ENCODE measurements around the gene STARD3. TPM values are rescaled to one million over a fixed set of nuclear protein-coding genes. Genes with fewer than 3 reads are reported as not detected.

The STARD3 gene
- total RNA-seq, 1 donor from 2014 or later = 51.2 TPM

- H3K4me3 ChIP-seq (ENCODE audit: insufficient read depth, low read depth, low read length) = no peak overlapping the region
- no peaks in the 10 kb centered on the region for H3K9me3 Mint-ChIP-seq (ENCODE audit: unreplicated experiment)
- H4K20me1 ChIP-seq (ENCODE audit: insufficient read depth, low read length) = no peaks in the 10 kb centered on the region
- peaks cover 7% of the 10 kb centered on the region for H3K4me1 ChIP-seq (ENCODE audit: insufficient read depth, low read length)
- FAIRE-seq = no peak
- no peaks in the 10 kb centered on the region for H3K4me1 Mint-ChIP-seq (ENCODE audit: low read depth, unreplicated experiment)
- DNase-seq (ENCODE audit: low read depth) = no peak
- no peak overlapping the region for H3K27ac Mint-ChIP-seq (ENCODE audit: unreplicated experiment)
- H3K4me2 ChIP-seq (ENCODE audit: low read length) = no peak overlapping the region
- no peaks in the 10 kb centered on the region for H3K36me3 ChIP-seq (ENCODE audit: insufficient read depth, low read length)
- H3K27me3 ChIP-seq (ENCODE audit: insufficient read depth, low read length) = peaks cover 43% of the 10 kb centered on the region
- H3K9ac ChIP-seq (ENCODE audit: low read length) = no peak overlapping the region
- H3K27ac ChIP-seq (ENCODE audit: low read depth, low read length) = no peak overlapping the region
- H3K36me3 Mint-ChIP-seq (ENCODE audit: low read depth, unreplicated experiment) = no peaks in the 10 kb centered on the region
- no peak for TF ChIP-seq EZH2 (IDR thresholded peaks at IDR 0.05; ENCODE audit: insufficient read depth, low read length)
- TF ChIP-seq CTCF (IDR thresholded peaks at IDR 0.05; ENCODE audit: insufficient read depth, low read depth, low read length) = no peak
- H3K4me3 Mint-ChIP-seq (ENCODE audit: unreplicated experiment) = no peak overlapping the region
- no peak overlapping the region for H2AFZ ChIP-seq (ENCODE audit: low read depth, low read length)
- H3K79me2 ChIP-seq (ENCODE audit: insufficient read depth, low read length) = no peaks in the 10 kb centered on the region
- H3K27me3 Mint-ChIP-seq (ENCODE audit: low read depth, unreplicated experiment) = peaks cover 83% of the 10 kb centered on the region
- no peaks in the 10 kb centered on the region for H3K9me3 ChIP-seq (ENCODE audit: insufficient read depth, low read depth, low read length)
Measured at GRCh38 chr17:39614545-39615157, 22.3 kb upstream of the STARD3 start.

DNA sequence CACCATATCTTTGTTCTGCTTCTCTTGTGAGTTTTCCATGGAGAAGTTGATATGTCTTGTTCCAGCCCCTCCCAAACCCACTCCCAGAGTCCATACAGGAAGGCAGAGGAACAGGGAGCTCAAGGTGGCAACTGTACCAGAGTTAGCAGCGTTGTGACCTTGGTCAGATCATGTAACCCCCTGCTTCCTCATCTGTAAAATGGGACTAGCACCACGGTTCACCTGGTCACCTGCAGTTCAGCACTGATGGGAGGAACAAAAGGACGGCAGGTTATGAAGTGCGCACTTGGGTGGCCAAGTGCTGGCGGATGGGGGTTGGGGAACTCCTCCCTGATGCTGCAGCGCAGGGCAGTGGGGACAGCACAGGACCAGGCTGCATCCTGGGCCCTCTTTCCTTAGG is 21.5 kb upstream of the STARD3 start:
- H3K36me3 ChIP-seq (ENCODE audit: insufficient read depth, low read length) = no peaks in the 10 kb centered on the region
- H3K27ac ChIP-seq (ENCODE audit: low read depth, low read length) = no peak overlapping the region
- H4K20me1 ChIP-seq (ENCODE audit: insufficient read depth, low read length) = no peaks in the 10 kb centered on the region
- no peak overlapping the region for H3K4me2 ChIP-seq (ENCODE audit: low read length)
- no peak for DNase-seq (ENCODE audit: low read depth)
- H3K27me3 ChIP-seq (ENCODE audit: insufficient read depth, low read length) = peaks cover 39% of the 10 kb centered on the region
- no peak for FAIRE-seq
- Mint-ChIP-seq H3K27me3 (ENCODE audit: low read depth, unreplicated experiment) (peaks cover 82% of the 10 kb centered on the region), H3K27ac (ENCODE audit: unreplicated experiment) (no peak overlapping the region), H3K36me3 (ENCODE audit: low read depth, unreplicated experiment) (no peaks in the 10 kb centered on the region), H3K4me1 (ENCODE audit: low read depth, unreplicated experiment) (no peaks in the 10 kb centered on the region), H3K4me3 (ENCODE audit: unreplicated experiment) (no peak overlapping the region), H3K9me3 (ENCODE audit: unreplicated experiment) (no peaks in the 10 kb centered on the region)
- H3K9me3 ChIP-seq (ENCODE audit: insufficient read depth, low read depth, low read length) = no peaks in the 10 kb centered on the region
- H2AFZ ChIP-seq (ENCODE audit: low read depth, low read length) = no peak overlapping the region
- H3K4me1 ChIP-seq (ENCODE audit: insufficient read depth, low read length) = peaks cover 7% of the 10 kb centered on the region
- H3K4me3 ChIP-seq (ENCODE audit: insufficient read depth, low read depth, low read length) = no peak overlapping the region
- no peaks in the 10 kb centered on the region for H3K79me2 ChIP-seq (ENCODE audit: insufficient read depth, low read length)
- no peak overlapping the region for H3K9ac ChIP-seq (ENCODE audit: low read length)
- TF ChIP-seq CTCF (IDR thresholded peaks at IDR 0.05; ENCODE audit: insufficient read depth, low read depth, low read length) (no peak), EZH2 (IDR thresholded peaks at IDR 0.05; ENCODE audit: insufficient read depth, low read length) (no peak)

DNA sequence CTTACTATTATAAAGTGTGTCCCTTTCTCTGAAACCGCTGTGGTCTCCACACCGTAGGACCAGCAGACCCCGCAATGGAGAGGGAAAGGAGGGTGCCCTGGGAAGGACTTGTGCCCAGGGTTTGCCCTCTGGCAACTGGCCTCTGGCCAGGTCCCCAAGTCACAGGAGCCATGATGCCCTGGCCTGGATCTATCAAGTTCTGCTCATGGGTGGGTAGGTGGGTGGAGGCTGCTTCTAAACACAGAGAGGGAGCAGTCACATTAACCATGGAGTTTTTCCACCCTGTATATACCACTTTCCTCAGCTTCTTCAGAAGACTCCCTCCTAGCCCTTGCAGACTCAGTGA is 19.9 kb upstream of the STARD3 start:
- no peaks in the 10 kb centered on the region for H3K36me3 ChIP-seq (ENCODE audit: insufficient read depth, low read length)
- Mint-ChIP-seq H3K9me3 (ENCODE audit: unreplicated experiment) (no peaks in the 10 kb centered on the region), H3K4me3 (ENCODE audit: unreplicated experiment) (peak overlapping the region; percentile 71), H3K36me3 (ENCODE audit: low read depth, unreplicated experiment) (no peaks in the 10 kb centered on the region), H3K4me1 (ENCODE audit: low read depth, unreplicated experiment) (no peaks in the 10 kb centered on the region), H3K27ac (ENCODE audit: unreplicated experiment) (peak overlapping the region; percentile 41), H3K27me3 (ENCODE audit: low read depth, unreplicated experiment) (peaks cover 82% of the 10 kb centered on the region)
- peak overlapping the region; percentile 90 for H3K4me2 ChIP-seq (ENCODE audit: low read length)
- H3K79me2 ChIP-seq (ENCODE audit: insufficient read depth, low read length) = no peaks in the 10 kb centered on the region
- no peak for FAIRE-seq
- no peak overlapping the region for H2AFZ ChIP-seq (ENCODE audit: low read depth, low read length)
- H3K27ac ChIP-seq (ENCODE audit: low read depth, low read length) = no peak overlapping the region
- peaks cover 7% of the 10 kb centered on the region for H3K4me1 ChIP-seq (ENCODE audit: insufficient read depth, low read length)
- no peak for DNase-seq (ENCODE audit: low read depth)
- H3K9me3 ChIP-seq (ENCODE audit: insufficient read depth, low read depth, low read length) = no peaks in the 10 kb centered on the region
- TF ChIP-seq CTCF (IDR thresholded peaks at IDR 0.05; ENCODE audit: insufficient read depth, low read depth, low read length) (no peak), EZH2 (IDR thresholded peaks at IDR 0.05; ENCODE audit: insufficient read depth, low read length) (no peak)
- H4K20me1 ChIP-seq (ENCODE audit: insufficient read depth, low read length) = no peaks in the 10 kb centered on the region
- H3K9ac ChIP-seq (ENCODE audit: low read length) = no peak overlapping the region
- H3K27me3 ChIP-seq (ENCODE audit: insufficient read depth, low read length) = peaks cover 36% of the 10 kb centered on the region
- H3K4me3 ChIP-seq (ENCODE audit: insufficient read depth, low read depth, low read length) = no peak overlapping the region
